HG02759 (cell line): ENCODE measurements around the gene GPR183.

Experiments used
- ATAC-seq: cut with Tn5 transposase; IDR thresholded peaks from one replicate; pipeline ENCODE4 v1.9.1; 2021; ENCODE audit warnings: mild to moderate bottlenecking, moderate library complexity; ENCODE audit not compliant: unreplicated experiment

GPR183 gene

DNA sequence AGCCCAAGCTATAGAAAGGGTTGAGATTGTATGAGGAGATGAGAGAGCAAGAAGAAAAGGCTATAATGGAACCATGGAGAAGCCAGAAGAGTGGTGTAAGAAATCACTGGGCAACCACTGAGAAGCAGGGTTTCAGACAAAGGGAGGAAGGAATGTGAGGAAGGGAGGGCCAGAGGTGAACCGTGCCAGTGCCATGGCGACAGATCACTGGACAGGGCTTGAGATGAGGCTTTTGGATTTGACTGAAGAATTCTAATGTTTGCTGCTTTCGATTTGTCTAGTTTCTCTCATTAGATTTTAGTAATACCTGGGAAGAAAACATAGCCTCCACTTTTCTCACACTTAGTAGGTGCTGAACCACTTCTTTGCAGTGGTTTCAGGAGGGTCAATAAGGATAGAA, 6.3 kb upstream of the GPR183 start:
- ATAC-seq, result no peak

DNA sequence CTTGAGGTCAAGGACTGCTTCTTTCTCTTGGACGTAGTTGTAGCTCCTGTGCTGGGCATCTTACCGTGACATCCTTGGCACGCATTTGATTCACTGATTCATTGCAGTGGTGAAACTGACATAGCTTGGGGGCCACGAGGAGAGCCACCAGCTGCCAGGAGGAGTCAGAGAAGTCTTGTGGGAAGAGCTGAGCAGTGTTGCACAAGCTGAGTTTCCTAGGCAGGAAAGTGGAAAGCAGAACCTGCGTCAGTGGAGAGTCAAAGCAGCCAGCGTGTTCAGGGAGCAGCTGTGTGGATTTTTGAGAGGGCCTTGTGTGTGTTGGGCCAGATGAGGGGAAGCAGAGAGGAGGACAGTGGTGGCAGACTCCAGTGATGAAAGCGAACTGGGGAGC, 5.3 kb upstream of the GPR183 start:
- ATAC-seq, result peak; percentile 26

DNA sequence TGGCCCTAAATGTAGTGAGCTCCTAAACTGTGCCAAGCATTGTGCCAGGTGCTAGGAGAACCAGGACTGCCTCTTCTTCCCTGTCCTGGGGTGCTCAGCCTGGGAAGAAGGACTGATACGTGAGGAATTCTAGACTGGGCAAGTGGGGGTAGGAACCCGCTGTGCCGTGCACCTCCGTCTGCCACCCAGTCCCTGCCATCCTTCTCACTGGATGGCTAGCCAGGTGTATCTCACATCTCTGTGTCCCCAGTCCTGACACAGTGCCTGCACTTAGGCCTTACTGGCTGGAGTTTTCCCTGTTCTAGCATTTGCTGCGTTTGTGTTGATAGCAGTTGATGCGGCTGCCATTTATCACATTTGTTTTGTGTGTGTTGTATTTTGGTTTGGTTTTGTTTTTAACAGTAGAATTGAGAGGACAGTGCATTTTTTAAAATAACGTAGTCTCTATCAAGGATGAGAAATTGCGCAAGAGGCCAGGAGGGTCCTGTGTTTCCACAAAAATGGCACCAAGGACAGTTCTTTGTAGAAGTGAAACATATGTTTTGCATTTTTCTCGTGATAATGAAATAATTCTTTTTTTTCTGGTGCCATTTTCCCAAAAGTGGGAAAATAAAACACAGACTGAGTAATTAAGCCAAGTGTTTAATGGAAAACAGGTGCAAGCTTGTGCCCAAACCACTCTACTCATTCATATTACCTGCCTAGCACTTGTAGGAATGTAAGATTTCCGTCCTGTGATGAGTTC, 4.7 kb upstream of the GPR183 start:
- no peak for ATAC-seq

DNA sequence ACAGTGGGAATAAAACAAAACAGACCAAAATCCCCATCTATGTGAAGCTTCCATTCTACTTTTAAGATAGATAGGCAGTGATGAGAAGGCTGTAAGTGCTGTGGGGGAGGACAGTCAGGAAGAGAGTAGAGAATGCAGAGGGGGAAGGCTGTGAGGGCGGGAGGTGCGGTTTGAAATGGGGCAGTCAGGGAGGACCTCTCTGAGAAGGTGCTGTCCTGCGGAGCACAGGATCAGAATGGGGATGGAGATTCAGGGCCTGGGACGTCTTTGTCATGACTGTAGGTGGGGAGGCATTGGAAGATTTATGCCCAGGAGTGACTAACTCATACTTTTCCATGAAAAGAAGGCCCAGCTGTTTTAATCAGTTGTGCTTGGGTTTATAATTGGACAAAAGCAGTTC, 3.9 kb upstream of the GPR183 start:
- no peak for ATAC-seq

DNA sequence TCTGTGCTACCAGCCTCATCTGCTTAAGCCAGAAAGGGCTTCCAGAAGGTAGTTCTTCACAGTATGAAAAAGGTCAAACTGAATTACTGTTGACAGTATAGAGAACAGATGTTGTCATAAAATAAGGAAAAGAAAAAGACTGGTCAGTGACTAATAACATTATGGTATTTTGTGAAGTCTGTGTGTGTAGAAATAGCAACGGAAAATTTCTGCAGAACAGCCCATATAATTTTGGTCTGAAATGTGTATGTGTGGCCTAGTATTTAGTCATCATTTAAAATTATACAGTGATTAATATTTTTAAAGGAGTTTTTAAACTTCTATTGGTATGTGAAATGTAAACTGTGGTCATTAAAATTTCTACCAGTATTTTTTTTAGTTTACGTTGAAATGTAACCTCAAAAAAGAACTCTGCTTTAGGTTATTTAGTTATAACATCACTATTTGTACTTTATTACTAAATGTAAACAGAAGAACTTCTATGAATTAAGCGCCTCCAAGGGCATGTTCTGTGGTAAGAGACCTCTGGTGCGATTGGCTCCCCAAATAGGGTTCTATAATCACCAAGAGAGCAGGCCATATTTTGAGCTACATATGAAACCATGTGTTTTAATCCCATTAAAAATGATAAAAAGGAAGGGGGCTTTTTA, 3.3 kb upstream of the GPR183 start:
- peak; percentile 44 for ATAC-seq

DNA sequence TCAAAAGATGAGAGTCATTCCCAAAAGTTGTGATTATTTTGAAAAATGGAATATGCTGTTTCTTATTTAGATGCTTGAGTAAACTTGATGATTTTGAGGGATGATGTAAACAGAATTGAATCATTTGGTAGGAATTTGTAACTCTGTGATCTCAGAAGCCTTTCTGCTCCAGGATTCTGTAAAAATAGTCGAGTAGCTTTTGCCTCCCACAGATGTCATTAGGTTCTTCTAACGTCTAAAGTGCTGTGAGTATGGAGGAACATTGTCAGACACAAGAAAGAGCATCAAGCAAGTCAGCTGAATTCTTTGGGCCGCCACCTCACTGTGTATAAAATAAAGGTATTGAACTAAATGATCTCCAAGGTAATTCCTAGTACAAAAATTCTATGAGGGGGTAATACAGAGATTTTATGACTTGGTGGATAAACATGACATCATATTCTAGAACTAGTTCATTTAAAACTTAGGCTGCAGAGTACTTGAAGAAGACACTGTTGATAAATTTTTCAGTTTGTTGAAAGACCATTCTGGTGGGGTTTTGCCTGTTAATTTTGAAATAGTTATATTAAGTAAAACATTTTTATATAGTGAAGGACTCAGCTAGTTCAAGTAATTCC, 1.4 kb upstream of the GPR183 start:
- no peak for ATAC-seq

DNA sequence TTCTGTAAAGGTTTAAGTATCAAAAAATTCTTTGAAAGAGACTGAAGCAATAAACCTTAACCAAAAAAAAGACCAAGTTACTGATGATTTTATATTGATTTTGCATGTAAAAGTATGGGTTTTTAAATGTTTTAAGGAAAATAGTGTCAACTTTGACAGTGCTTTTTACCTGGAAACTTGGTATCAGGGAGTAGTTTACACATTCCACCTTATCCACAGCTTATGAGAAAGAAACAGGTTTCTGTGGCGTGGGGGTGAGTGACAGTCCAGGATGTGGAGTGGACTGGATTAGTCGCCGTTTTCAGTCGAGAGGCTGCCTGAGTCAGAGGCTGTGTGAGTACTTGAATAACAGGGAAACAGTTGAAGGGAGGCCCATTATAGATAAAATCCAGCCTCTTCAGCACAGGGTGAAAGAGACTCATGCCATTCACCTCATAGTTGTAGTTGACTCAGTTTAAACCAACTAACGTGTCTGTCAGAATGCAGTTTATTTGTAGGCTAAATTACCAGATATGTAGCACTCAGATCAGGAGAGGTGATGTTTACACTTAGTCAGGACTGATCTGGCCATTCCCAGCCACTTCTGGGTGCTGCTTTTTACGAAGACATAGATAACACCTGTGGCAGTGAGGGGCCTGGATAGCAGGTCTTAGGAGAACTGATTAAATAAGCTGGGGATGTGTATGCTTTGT, 595 bp upstream of the GPR183 start:
- peak; percentile 38 for ATAC-seq

DNA sequence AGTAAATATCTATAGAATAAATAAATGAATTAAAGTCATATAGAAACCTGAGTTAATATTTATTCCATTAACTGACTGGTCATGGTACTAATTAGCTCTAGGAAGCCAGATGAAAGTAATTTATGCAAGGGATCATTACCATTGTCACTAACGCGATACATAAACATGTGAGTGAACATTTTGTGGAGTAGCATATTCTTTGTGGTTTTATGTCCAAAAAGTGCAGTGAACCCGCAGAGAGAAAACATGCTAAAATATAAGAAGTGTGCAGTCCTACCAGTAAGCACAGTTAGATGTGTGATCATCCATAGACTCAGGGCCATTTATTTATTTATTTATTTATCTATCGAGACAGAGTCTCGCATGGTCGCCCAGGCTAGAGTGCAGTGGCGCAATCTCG, 1.6 kb downstream of the GPR183 start:
- ATAC-seq, result no peak

DNA sequence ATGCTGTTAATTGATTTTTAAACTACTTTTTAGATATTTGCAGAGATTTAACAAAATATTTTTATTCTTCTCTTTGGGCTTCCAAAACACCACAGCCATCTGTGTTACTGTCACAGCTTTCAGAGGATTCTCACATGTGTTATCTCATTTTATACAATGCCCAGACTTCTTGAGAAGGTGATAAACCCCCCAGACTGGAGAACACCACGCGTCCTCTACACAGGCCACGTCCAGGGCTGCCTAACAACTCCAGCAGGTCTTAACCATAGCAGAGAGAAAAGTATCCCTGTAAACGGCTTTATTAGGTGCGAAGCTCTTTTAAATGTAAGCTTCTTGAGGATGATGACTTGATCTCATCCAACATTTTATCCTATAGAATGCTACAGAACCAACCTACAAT, 2.0 kb downstream of the GPR183 start:
- ATAC-seq, result no peak

DNA sequence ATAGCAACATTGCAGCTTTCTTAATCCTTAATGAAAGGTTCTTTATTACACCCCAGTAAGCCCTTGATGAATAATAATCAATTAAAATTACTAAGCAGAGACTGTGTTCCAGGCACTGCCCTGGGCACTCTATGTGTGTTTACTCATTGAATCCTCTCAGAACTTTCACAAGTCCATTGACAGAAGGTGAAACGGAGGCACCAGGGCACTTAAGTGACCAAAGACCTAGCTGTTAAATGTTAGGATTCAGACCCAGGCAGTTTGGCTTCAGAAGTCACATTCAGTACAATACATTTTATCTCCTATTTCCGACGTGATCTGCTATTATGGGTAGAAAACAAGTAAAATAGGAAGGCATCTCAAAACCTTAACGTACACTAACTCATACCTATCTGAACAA, 2.7 kb downstream of the GPR183 start:
- no peak for ATAC-seq

DNA sequence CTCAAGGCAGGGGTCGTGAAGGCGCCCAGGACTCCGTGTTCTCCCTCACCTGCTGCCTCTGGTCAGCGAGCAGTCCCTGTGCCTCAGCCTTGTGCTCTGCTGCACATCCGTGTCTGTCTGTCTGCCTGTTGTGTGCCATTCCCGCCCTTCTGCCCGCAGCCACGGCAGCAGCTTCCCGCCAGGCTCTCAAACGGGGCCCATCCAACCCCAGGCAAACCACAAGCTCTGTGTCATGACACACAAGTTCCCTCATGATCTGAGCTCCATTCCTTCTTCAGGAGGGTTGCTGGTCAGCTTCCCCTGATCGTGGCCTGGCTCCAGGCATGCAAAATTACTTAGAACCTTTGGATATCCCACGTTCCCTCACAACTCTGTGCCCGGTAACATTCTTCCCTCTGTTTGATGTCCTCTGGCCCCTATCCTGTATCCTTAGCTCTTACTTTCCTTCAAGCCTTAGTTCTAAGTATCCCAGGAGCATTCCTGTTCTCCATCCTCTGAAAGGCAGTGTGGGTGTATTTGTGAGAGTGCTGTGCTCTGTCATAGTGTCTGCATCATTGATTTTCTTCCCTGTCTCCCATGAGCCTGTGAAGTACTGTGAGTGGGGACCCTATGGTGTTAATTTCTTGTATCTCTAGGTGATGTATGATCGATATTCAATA, 3.2 kb downstream of the GPR183 start:
- ATAC-seq, result no peak

DNA sequence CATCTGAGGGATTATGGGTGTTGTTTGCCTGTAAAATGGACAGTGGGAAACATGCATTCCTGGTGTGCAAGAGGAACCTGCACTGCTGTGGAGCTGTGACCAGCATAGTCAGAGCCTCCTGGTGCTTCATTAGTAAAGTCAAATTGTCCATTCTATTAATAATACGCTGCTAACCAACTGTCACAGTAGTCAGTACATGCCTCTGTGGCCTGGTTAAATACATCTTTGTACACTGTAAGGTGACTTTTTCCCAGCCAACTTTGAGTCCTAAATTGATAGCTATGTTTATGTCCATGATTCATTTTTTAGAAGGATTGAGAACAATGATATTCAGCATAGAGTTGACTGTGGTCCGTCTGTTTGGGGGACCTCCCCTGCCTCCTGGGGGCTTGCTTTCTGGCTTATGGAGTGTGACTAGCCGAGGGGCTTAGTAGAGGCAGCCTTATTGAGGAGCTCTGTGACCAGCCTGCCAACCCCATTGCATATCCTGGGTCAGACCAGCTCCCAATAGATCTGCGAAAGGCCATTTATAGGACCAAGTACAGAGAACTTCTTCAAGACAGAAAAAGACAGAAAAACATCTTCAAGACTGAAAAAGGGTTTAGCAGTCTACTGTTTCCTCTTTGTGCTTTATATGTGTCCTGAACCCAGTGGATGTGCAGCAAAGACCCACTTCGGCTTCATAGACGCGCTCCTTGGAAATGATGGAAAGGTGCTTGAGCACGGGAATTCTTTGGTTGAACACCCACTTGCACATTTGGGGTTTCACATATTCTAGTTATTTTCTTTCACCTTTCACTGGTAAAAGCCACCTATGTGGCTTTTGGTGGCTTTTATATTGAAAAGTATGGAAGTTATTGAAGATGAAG, 4.3 kb downstream of the GPR183 start:
- ATAC-seq, result peak; percentile 21

DNA sequence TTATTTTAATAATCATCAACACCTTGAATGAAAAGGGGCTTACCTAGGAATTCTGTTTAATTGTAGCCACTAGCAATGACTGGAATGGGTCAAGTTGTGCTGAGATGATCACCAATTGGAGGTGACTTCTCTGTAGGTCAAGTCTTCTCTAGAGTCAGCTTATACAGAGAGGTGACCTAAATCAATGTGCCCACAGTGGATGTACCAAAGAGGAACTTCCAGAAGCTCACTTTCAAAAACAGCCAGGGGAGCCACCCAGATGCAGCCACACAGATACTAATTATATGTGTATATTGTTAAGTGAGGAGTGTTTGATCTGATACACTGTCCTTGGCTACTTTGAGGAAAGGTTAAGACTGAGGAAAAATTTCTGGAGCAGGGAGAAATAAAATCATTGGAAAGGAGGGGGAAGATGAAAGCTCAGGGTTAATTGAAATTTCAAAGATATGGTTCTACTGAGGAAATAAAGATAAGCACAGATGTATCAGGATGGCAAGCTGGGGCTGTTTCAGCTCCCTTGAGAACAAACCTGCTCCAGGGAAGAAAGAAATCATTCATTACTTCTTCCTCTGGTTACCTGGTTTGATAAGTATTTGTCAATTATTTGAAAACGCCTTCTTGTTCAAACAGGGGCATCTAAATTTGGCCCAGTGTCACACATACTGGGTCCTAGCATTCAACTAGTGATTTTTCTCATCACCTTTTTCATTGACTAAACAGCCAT, 5.1 kb downstream of the GPR183 start:
- no peak for ATAC-seq

DNA sequence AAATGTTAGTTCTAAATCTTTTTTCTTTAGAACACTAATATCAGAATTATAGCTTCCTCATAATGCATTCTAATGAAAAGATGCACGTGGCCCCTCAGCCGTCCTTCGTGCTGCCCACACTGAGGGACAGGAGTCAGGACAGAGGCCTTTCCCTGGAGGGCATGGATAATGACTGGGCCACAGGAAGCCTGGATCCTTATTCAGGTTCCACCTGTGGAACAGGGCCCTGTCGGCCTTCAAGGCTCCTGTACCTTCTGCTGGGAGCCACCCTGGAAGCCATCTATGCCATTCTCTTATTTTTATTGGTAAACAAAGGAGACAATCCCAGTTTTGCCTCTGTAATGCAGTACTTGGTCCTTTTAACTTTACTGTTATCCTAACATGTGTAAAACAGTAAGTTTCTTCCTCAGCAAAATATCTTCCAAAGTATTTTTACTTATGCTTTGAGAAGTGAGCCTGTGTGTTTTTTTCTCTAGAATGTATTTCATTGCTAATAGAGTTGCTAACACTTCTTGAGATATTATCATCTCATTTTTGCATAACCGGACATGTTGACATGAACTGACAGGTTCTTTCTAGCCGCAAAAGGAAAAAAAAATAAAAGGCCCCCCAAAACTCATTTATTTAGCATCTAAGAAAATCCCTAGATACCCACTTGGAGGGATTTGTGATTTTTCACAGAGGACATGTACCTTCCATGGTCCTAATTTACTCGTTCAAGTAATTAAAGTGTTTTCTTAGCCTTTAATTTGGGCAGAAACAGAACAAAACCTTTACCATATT, 6.0 kb downstream of the GPR183 start:
- no peak for ATAC-seq

DNA sequence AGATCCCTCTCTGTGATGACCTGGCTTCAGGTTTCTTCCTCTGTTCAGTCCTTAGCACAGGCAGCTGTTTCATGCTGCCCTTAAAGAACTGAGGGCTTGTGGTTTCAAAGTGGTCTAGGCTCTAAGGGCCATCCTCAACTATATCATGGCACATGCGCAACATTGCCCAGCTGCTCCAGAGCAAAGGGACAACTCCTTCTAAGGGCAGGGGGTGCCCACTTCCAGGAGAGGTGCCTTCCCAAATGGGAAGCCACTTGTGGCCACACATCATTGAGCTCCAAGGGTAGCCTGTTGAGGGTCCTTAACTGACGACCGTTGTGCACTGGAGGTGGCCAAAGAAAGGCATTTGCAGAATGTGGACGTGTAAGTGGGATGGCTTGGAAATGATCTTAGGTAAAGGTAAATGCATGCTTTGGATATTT, 7.3 kb downstream of the GPR183 start:
- no peak for ATAC-seq

DNA sequence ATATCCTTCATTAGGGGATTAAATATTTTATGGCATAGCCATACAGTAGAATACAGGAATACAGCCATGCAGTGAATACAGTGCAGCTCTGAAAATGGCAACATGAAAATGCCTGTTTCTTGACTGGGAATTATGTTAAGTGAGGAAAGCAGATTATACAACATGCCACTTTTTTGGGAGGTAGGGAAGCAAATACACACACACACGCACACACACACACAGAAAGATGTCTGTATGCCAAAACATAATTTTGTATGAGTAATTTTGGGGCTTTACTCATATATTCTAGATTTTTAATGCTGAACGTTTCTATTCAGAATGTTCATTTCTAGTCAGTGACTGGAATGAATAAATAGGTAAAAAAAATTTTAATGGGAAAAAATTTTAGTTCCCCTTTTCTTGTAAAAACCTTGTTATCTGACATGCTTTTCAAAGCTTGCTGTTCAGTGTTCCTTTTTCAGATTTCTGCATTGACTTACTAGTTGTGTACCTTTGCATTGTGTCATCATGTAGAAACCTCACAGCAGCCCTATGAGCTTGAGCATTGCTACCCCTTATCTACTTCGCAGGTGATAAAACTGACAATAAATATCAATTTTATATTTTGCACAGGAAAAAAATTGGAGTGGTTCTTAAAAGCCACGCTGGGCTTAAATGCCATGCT, 7.8 kb downstream of the GPR183 start:
- no peak for ATAC-seq

DNA sequence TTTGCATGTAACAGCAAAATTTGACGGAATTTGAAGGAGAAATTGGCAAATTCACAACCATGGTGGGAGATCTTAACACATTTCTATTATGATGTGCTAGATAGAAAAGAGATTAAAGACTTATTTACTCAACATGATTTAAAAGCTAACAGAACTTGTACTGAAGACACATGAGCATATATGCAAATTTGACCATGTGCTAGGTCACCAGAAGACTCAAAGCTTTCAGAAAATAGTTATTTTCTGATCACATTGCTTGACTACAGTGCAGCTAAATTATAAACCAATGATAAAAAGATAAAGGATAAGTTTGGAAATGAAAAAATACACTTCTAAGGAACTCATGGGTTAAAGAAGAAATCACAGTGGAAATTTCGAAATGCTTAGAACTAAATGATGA, 9.1 kb downstream of the GPR183 start:
- no peak for ATAC-seq

DNA sequence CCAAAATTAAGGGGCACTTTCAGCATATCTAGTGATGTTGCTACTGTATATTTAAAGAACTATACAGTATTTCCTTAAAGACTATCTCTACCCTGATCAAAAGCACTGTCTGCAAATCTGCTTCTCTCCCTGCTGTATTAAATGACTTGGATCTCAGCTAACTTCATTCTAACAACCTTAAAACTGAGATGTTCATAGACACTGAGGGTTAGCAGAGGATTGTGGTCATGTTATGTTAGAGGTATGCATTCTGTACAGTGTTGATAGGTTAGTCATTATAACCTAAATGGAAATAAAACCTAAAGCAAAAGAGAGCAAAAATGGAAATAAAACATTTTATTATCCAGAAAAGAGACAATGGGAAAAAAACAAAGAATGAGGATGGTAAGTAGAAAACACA, 9.9 kb downstream of the GPR183 start:
- ATAC-seq, result no peak
